Measurements from ENCODE around the gene TNS4.

The TNS4 gene

DNA sequence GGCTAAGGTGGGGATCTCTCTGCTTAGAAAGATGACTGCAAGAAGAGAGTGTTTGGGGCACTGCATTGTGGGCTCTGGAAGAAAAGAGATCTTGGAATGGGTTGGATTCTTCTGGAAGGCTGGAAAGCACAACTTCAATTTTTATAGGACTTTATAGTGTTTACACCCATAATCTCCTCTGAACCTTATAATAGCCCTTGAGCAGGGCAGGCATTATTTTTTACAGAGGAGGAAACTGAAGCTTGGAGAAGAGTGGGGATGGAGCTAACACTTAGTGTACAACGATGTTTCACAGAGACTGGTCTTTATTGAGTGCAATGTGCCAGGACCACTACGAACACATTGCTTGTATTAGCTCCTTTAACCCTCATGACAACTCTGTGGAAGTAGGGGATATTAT is 10.4 kb downstream of the TNS4 start:
- FAIRE-seq, result no peak

DNA sequence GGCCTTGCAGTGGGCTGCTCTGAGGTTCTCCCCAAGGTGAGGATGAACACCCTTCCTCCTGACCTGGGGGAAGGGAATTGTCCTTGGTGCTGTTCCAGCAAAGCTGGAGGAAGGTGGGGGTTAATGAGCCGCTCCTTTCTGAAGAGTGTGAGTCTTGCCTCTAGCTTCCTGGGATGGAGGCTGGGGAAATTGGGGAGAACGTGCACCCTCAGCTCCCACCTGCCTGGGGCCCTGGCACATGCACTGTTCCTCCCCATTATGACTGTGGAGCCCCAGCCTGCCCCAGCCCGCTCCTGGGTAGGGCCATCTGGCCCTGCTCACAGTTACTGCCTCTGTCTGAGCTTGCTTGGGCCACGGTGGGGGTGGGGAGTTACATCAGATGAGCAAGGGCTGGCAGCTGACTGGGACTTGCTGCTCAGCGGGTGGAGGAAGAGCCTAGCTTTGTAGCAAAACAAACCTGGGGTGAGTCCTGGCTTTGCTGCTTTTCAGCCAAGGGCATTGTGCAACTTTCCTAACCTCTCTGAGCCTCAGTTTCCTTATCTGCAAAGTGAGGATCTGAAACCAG is 11.1 kb downstream of the TNS4 start:
- FAIRE-seq, result no peak

DNA sequence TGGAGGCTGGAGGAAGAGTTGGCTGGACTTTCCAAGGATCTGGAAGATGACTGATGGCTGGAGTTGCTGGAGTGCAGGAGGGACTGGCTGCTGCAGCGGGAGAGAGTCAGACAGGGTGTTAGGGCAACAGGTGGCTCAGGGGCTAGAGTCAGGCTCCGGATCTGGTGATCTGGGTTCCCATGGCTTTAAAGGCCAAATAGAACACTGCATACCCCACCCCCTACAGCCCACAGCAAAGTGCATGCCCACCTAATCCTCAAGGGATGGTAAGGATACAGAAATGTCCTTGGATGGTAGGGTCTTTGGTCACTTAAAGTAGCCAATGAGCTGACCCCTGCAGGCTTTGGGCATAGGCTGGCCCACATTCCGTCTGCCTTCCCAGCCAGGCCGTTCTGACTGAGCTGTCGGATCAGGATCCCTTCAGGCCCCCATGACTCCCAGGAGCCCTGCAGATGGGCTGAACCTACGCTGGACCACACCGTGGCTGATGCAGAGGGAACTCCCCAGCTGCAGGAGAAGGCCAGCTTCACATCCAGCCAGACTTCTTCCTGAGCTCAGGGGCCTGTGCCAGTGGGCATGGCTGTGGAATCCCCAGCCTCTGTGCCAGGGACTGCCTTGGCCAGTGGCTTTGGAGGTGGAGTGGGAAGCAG is 13.9 kb downstream of the TNS4 start:
- FAIRE-seq, result no peak

GRCh38 chr17:40486522-40487370 is 14.7 kb downstream of the TNS4 start:
- FAIRE-seq, result no peak

GRCh38 chr17:40485851-40486521 is 15.4 kb downstream of the TNS4 start:
- no peak for FAIRE-seq

- FAIRE-seq, result no peak
These were observed 16.4 kb downstream of the TNS4 start for GRCh38 chr17:40484973-40485530.

GRCh38 chr17:40484285-40484972 is 17.0 kb downstream of the TNS4 start:
- FAIRE-seq, result no peak

- no peak for FAIRE-seq
These were observed 17.7 kb downstream of the TNS4 start for GRCh38 chr17:40483679-40484078.

DNA sequence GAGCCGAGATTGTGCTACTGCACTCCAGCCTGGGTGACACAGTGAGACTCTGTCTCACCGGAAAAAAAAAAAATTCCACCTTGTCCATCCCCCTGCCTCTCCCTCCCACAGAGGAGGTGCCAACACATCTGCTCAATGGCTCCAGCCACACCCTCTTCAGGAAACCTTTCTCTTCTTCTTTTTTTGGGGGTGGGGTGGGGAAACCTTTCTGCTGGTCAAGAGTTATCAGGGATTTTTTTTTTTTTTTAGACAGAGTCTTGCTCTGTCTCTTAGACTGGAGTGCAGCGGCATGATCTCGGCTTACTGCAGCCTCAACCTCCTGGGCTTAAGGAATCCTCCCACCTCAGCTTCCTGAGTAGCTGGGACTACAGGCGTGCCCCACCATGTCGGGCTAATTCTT is 18.7 kb downstream of the TNS4 start:
- FAIRE-seq, result no peak

- FAIRE-seq, result no peak
These were observed 20.3 kb downstream of the TNS4 start for GRCh38 chr17:40481106-40481505.

GRCh38 chr17:40480501-40481003 is 20.9 kb downstream of the TNS4 start:
- no peak for FAIRE-seq

GRCh38 chr17:40479754-40480480 is 21.5 kb downstream of the TNS4 start:
- no peak for FAIRE-seq

- no peak for FAIRE-seq
These were observed 22.9 kb downstream of the TNS4 start for GRCh38 chr17:40478486-40478885.

DNA sequence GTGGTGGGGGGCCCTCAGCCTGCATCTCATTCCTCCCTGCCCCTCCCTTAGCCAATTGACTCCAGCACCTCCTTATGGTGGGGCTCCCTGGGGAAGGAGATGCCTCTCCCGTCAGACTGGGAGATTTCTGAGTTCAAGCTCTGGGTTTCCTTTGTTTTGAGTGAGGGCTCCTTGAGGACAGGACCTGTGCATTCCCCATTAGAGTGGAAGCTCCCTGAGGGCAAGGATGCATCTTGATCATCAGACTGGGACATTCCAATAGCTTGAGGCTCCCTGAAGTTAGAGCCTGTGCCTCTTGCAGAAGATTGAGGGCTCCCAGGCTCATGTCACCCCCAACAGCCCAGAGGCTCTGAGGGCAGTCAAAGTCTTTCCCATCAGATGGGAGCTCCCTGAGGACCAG is 23.6 kb downstream of the TNS4 start:
- no peak for FAIRE-seq

DNA sequence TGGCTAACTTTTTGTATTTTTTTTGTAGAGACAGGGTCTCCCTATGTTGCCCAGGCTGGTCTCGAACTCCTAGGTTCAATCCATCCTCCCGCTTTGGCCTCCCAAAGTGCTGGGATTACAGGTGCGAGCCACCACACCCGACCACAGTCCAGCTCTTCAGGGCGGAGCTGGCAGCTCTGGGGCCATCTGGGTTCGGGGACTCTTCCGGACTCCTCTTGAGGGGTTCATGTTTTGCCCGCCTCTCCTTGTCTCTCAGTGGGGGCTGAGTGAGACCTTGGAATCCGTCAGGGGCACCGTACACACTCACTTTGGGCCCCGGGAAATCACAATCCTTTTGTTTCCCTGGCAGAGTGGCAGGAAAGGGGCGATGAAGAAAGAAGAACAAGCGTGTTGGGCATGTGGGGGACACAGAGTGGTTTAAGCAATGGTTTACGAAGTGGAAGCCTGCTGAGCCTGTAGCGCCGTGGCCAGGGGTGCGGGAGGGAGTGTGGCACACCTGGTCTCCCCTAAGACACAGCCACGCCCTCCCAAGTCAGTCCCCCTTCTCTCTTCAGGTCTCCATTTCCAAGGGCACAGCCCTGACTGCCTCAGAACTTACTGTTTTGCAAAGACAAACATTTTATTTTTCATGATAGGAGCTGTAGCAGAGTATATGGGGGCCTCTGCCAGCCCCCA is 26.1 kb downstream of the TNS4 start:
- FAIRE-seq, result no peak

DNA sequence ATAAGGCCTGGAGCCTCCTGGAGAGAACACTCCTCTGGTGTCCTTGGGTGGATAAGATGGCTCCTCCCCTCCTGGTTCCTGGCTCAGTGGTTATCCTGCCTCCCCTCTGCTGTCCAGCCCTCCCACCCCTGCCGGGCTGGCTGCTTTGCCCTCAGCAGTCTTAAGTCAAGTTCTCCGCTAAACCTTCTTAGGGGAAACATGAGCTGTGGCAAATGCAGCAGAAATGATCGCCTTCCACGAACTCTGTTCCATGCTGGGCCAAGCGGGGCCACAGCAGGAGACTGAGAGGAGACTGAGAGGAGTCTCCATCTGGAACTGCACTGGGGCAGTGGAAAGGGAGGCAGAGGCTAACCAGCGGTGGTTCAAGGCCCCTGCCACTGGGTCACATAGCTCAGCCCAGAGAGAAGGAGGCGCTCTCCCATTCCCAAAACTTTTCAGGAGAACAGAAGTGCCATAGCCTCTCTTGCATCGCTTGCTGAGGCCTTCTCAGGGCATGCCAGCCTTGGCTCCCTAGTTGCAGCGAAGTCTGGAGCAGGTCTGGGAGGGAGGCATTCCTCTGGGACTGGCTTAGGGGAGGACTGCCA is 26.9 kb downstream of the TNS4 start:
- no peak for FAIRE-seq

DNA sequence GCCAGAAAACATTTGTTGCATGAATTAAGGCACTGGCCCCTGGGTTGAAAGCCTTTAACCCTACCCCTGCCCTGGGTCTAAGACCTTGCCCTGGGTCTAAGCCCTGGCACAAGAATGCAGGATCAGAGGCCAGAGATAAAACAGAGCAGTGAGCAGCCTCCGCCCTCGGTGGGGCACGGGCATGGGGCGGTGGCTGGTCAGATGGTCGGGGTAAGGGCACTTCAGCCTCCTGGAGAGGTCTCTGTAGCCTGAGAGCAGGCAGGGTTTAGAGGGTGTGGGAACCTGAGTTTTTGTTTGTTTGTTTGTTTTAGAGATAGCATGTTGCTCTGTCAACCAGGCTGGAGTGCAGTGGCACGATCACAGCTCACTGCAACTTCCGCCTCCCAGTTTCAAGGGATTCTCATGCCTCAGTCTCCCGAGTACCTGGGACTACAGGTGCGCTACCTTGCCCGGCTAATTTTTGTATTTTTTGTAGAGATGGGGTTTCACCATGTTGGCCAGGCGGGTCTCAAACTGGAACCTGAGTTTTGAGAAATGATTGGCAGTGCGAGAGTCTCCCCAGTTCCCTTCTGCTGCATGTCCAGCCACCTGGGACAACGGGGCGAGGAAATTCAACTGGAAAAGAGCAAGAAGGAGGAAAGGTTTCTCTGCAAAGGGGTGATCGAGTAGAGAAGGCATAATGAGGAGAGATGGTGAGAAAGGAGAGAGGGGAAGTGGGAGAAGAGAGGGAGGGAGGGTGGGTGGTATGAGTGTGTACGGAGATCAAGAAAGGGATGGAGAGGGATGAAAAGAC is 27.7 kb downstream of the TNS4 start:
- FAIRE-seq, result no peak

DNA sequence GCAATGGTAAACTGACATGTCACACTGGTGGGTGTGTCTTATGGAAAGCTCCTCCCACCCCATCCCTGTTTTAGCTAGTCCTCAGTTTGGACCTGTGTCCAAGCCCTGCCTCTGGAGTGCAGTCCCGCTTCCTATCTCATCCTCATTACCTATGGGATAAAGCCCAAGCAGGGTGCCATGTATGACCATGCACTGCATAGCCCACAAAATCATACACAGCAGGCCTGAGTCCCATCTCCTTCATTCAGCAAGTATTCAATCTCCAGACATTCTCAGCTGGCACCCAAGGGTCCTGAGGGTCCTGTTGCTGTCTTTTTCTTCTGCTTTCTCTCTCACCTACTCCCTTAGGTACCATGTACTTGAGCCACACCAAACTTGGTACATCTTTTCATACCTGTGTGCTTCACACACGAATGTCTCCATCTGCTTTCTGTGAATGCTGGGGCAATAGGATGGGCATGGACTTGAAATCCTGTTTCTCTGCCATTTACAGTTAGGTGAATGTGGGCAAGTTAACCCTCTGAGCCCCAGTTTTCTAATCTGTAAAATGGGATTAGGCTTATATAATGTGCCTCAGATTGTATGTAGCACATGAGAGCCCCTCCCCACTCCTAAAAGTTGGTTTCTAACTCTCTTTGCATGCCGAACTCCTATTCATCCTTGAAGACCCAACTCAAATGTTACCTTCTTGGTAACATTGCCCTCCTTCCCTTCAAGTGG is 28.5 kb downstream of the TNS4 start:
- no peak for FAIRE-seq
